BJ (cell line): ENCODE data around the gene IFNL3. TPM values are rescaled to one million over a fixed set of nuclear protein-coding genes. Genes with fewer than 3 reads are reported as not detected.

Experiments used
- CTCF ChIA-PET: fragments of 350-600 bp; formaldehyde crosslinking; extraction: SDS; loops from one replicate; lab custom pipeline; 2021; ENCODE audit warnings: antibody characterized with exemption, inconsistent platforms; lab: Yijun Ruan, JAX
- POLR2A ChIA-PET: fragments of 300-600 bp; sonication (Branson Sonifier 250); formaldehyde crosslinking; extraction: SDS; loops from one replicate; lab custom pipeline; 2021; ENCODE audit warnings: antibody characterized with exemption; lab: Charles Lee
- DNase-seq: peaks from one replicate; pipeline ENCODE4 v3.0.0-alpha.2; 2011; ENCODE audit warnings: low read depth
- H3K27me3 ChIP-seq: 2 replicates; pipeline ENCODE4 v1.6.0; 2011; ENCODE audit warnings: low read length; ENCODE audit not compliant: control insufficient read depth, insufficient read depth
- H3K36me3 ChIP-seq: 2 replicates; pipeline ENCODE4 v1.5.1; 2011; ENCODE audit warnings: low read length; ENCODE audit not compliant: control insufficient read depth, insufficient read depth
- H3K4me3 ChIP-seq: 2 replicates; pipeline ENCODE4 v1.5.1; 2011; ENCODE audit warnings: low read depth, mild to moderate bottlenecking, control low read depth, low read length
- CTCF ChIP-seq: IDR thresholded peaks from 2 replicates; pipeline ENCODE4 v1.5.1; 2011; ENCODE audit warnings: low read depth, mild to moderate bottlenecking, control low read depth, inconsistent platforms, low read length, moderate library complexity; ENCODE audit not compliant: insufficient read depth
- polyA plus RNA-seq: library from polyadenylated mRNA; depleted of rRNA; stranded (reverse); fragments of >200 nt; gene quantifications from 2 replicates; pipeline ENCODE4 v1.2.3, GENCODE V29; 2011

Gene IFNL3
- polyA plus RNA-seq, 1 experiment, result not detected

- ChIA-PET POLR2A (no interaction called here), CTCF (interaction anchor here (1.2 to 3.5 kb wide), 2 partner anchors 8 to 11 kb away, joined by 4 to 15 read pairs; no protein-coding TSS in a partner anchor)
- Histone ChIP-seq H3K27me3 (peaks cover 31% of the 10 kb centered on the region), H3K36me3 (no peaks in the 10 kb centered on the region), H3K4me3 (no peak overlapping the region)
- DNase-seq, result no peak
- no peak for TF ChIP-seq CTCF
Measured at GRCh38 chr19:39197808-39198207, 47.0 kb downstream of the IFNL3 start.

GRCh38 chr19:39196860-39197562 is 47.8 kb downstream of the IFNL3 start, which contains the start of gene NCCRP1:
Gene NCCRP1 (plus strand): TSS chr19:39196964. CDS start chr19:39196983, 19 bp downstream.
- no peaks in the 10 kb centered on the region for H3K36me3 ChIP-seq
- ChIA-PET CTCF (interaction anchor here (0.6 to 3.5 kb wide), 3 partner anchors 10 to 34 kb away, joined by 3 to 15 read pairs (median 3); no protein-coding TSS in a partner anchor), POLR2A (no interaction called here)
- no peak for DNase-seq
- peaks cover 29% of the 10 kb centered on the region for H3K27me3 ChIP-seq
- H3K4me3 ChIP-seq, result no peak within 1 kb of the TSS
- TF ChIP-seq CTCF, result no peak

GRCh38 chr19:39196320-39196719 is 48.5 kb downstream of the IFNL3 start:
- no peak for TF ChIP-seq CTCF
- Histone ChIP-seq H3K27me3 (peaks cover 27% of the 10 kb centered on the region), H3K36me3 (no peaks in the 10 kb centered on the region), H3K4me3 (no peak overlapping the region)
- DNase-seq, result no peak
- ChIA-PET POLR2A (no interaction called here), CTCF (interaction anchor here (1.4 to 3.5 kb wide), 2 partner anchors 9 to 11 kb away, joined by 3 to 15 read pairs; no protein-coding TSS in a partner anchor)

- Histone ChIP-seq H3K36me3 (no peaks in the 10 kb centered on the region), H3K27me3 (peaks cover 25% of the 10 kb centered on the region), H3K4me3 (no peak overlapping the region)
- ChIA-PET POLR2A (no interaction called here), CTCF (interaction anchor here (0.9 to 1.4 kb wide), 2 partner anchors 12 to 73 kb away, joined by 3 read pairs; no protein-coding TSS in a partner anchor)
- TF ChIP-seq CTCF, result no peak
- DNase-seq, result no peak
Measured at GRCh38 chr19:39195755-39196154, 49.1 kb downstream of the IFNL3 start.

- DNase-seq, result no peak
- CTCF ChIA-PET, result interaction anchor here (0.9 kb wide), 1 partner anchor 73 kb away, joined by 3 read pairs; no protein-coding TSS in a partner anchor
- POLR2A ChIA-PET, result no interaction called here
- H3K36me3 ChIP-seq, result no peaks in the 10 kb centered on the region
- no peak for TF ChIP-seq CTCF
- peaks cover 23% of the 10 kb centered on the region for H3K27me3 ChIP-seq
- no peak overlapping the region for H3K4me3 ChIP-seq
Measured at GRCh38 chr19:39194832-39195542, 49.8 kb downstream of the IFNL3 start.
